Caco-2 (cell line): ENCODE measurements around the gene DCAF11. TPM values are rescaled to one million over a fixed set of nuclear protein-coding genes. Genes with fewer than 3 reads are reported as not detected.

Experiments used
- BruUV-seq: library from RNA; stranded (reverse); fragments of 400-500 nt; replicated peaks from 2 replicates; lab custom pipeline; 2021; lab: Mats Ljungman, UMichigan
- CTCF ChIA-PET: fragments of 300-600 bp; sonication (Branson Sonifier 250); formaldehyde crosslinking; loops from one replicate; lab custom pipeline; 2022; ENCODE audit warnings: antibody characterized with exemption; lab: Charles Lee
- POLR2A ChIA-PET: fragments of 300-600 bp; sonication (Branson Sonifier 250); formaldehyde crosslinking; loops from one replicate; lab custom pipeline; 2022; ENCODE audit warnings: antibody characterized with exemption; lab: Charles Lee
- DNase-seq, 2 experiments: peaks; one replicate each; pipeline versions ENCODE4 v3.0.0 to v3.0.0-alpha.2; 2020 to 2022
- H3K27me3 ChIP-seq: replicated peaks from 2 replicates; pipeline ENCODE4 v1.6.0; 2011; ENCODE audit warnings: low read length; ENCODE audit not compliant: control insufficient read depth, insufficient read depth
- H3K36me3 ChIP-seq: 2 replicates; pipeline ENCODE4 v1.5.1; 2011; ENCODE audit warnings: low read length; ENCODE audit not compliant: control insufficient read depth, insufficient read depth
- H3K4me1 ChIP-seq: fragments of 250-450 bp; sonication (Bioruptor Pico); 2 replicates; pipeline ENCODE4 v1.5.1; 2020; ENCODE audit warnings: mild to moderate bottlenecking
- H3K4me3 ChIP-seq: 2 replicates; pipeline ENCODE4 v1.5.1; 2011; ENCODE audit warnings: low read depth, mild to moderate bottlenecking, control low read depth, low read length
- H3K9me3 ChIP-seq: fragments of 250-450 bp; sonication (Bioruptor Pico); 2 replicates; pipeline ENCODE4 v1.5.1; 2020; ENCODE audit warnings: mild to moderate bottlenecking, moderate library complexity
- H3K27ac Mint-ChIP-seq: one replicate; pipeline ENCODE4 v1.8.0; 2022; ENCODE audit warnings: mixed read lengths; ENCODE audit not compliant: unreplicated experiment
- H3K27me3 Mint-ChIP-seq: one replicate; pipeline ENCODE4 v1.8.0; 2022; ENCODE audit warnings: mixed read lengths; ENCODE audit not compliant: insufficient read depth, unreplicated experiment
- H3K36me3 Mint-ChIP-seq: one replicate; pipeline ENCODE4 v1.8.0; 2022; ENCODE audit warnings: mild to moderate bottlenecking, mixed read lengths; ENCODE audit not compliant: insufficient read depth, unreplicated experiment
- H3K4me1 Mint-ChIP-seq: one replicate; pipeline ENCODE4 v1.8.0; 2022; ENCODE audit warnings: low read depth, mixed read lengths; ENCODE audit not compliant: unreplicated experiment
- H3K4me3 Mint-ChIP-seq: one replicate; pipeline ENCODE4 v1.8.0; 2022; ENCODE audit warnings: mild to moderate bottlenecking, moderate library complexity, mixed read lengths; ENCODE audit not compliant: unreplicated experiment
- H3K9me3 Mint-ChIP-seq: one replicate; pipeline ENCODE4 v1.8.0; 2022; ENCODE audit warnings: mixed read lengths; ENCODE audit not compliant: unreplicated experiment
- CTCF ChIP-seq, 2 experiments: fragments of 200-600 bp in 1 of 2; IDR thresholded peaks; 1 replicate in 1 of 2; 2 replicates in 1 of 2; pipeline versions ENCODE4 v1.5.1 to v1.8.0; 2011 to 2022; ENCODE audit warnings: antibody characterized with exemption in 1 of 2, control low read depth in 1 of 2, inconsistent platforms in 1 of 2, low read depth in 1 of 2, low read length in 1 of 2, mild to moderate bottlenecking in 1 of 2, moderate library complexity in 1 of 2; ENCODE audit not compliant: insufficient read depth in 1 of 2, severe bottlenecking in 1 of 2, unreplicated experiment in 1 of 2
- intact Hi-C: fragments of 100-400 bp; cut with micrococcal nuclease; formaldehyde crosslinking; loops from one replicate; pipeline ENCODE4 v1.10.0; 2022; ENCODE audit not compliant: unreplicated experiment
- total RNA-seq: library from RNA; stranded (reverse); gene quantifications from 2 replicates; pipeline ENCODE4 v1.2.3, GENCODE V29; 2022

DCAF11 gene
- total RNA-seq, 1 experiment from 2014 or later, result 65.9 TPM

- ChIA-PET CTCF (interaction anchor here (2.4 kb wide), 1 partner anchor 23 kb away, joined by 8 read pairs; the partner anchor contains the start of gene IRF9), POLR2A (interaction anchor here (2.6 to 3.1 kb wide), 2 partner anchors 9 to 23 kb away, joined by 21 to 57 read pairs; partner anchors contain the start of genes DCAF11, NRL, PSME2 and RNF31)
- intact Hi-C loops, result no loop called here
- H3K9me3 Mint-ChIP-seq, result no peaks in the 10 kb centered on the region
- DNase-seq, result no peak
- H3K27me3 Mint-ChIP-seq, result no peaks in the 10 kb centered on the region
- no peak overlapping the region for H3K27ac Mint-ChIP-seq
- no peaks in the 10 kb centered on the region for H3K27me3 ChIP-seq
- peaks cover 36% of the 10 kb centered on the region for H3K4me1 Mint-ChIP-seq
- H3K4me1 ChIP-seq, result no peaks in the 10 kb centered on the region; the same call in 1 of the 2 replicates
- no peak overlapping the region for H3K4me3 ChIP-seq
- H3K4me3 Mint-ChIP-seq, result peak overlapping the region; percentile 43
- H3K9me3 ChIP-seq, result no peaks in the 10 kb centered on the region
- TF ChIP-seq CTCF (IDR thresholded peaks at IDR 0.05; ENCODE audit: insufficient read depth in 1 of 2, low read depth in 1 of 2, low read length in 1 of 2, severe bottlenecking in 1 of 2, unreplicated experiment in 1 of 2), result no peak
- peaks cover 3% of the 10 kb centered on the region for H3K36me3 ChIP-seq
- TSS peak; percentile 56 for BruUV-seq
- H3K36me3 Mint-ChIP-seq, result peaks cover 24% of the 10 kb centered on the region
Measured at GRCh38 chr14:24137529-24138395, 23.2 kb downstream of the DCAF11 start.

- Histone ChIP-seq H3K4me3 (no peak overlapping the region), H3K36me3 (peaks cover 3% of the 10 kb centered on the region), H3K4me1 (no peaks in the 10 kb centered on the region; the same call in 1 of the 2 replicates), H3K27me3 (no peaks in the 10 kb centered on the region), H3K9me3 (no peaks in the 10 kb centered on the region)
- CTCF ChIA-PET, result interaction anchor here (0.6 to 1.2 kb wide), 2 partner anchors 23 to 69 kb away, joined by 3 read pairs; partner anchors contain the start of gene IRF9
- Mint-ChIP-seq H3K27me3 (no peaks in the 10 kb centered on the region), H3K4me1 (peaks cover 36% of the 10 kb centered on the region), H3K4me3 (peak overlapping the region; percentile 99), H3K9me3 (no peaks in the 10 kb centered on the region), H3K27ac (no peak overlapping the region), H3K36me3 (peaks cover 24% of the 10 kb centered on the region)
- intact Hi-C loops, result no loop called here
- POLR2A ChIA-PET, result no interaction called here
- no peak for DNase-seq
- BruUV-seq, result no TSS peak
- TF ChIP-seq CTCF (IDR thresholded peaks at IDR 0.05; ENCODE audit: insufficient read depth in 1 of 2, low read depth in 1 of 2, low read length in 1 of 2, severe bottlenecking in 1 of 2, unreplicated experiment in 1 of 2), result no peak
Measured at GRCh38 chr14:24138396-24139271, 24.1 kb downstream of the DCAF11 start.
